MCF 10A (cell line): ENCODE measurements around the gene KIF1C. TPM values are rescaled to one million over a fixed set of nuclear protein-coding genes. Genes with fewer than 3 reads are reported as not detected.
"Not testable (repeated sequence)": the region's sequence is repeated elsewhere in the genome, so short reads cannot be mapped to it uniquely, and the experiment has no call there.

Experiments
- BruUV-seq: library from RNA; stranded (reverse); fragments of 400-500 nt; replicated peaks from 2 replicates; lab custom pipeline; 2021; lab: Mats Ljungman, UMichigan
- CTCF ChIA-PET: fragments of 300-600 bp; sonication (Branson Sonifier 250); formaldehyde crosslinking; extraction: SDS; loops from one replicate; lab custom pipeline; 2021; ENCODE audit warnings: antibody characterized with exemption, inconsistent platforms; lab: Yijun Ruan, JAX
- POLR2A ChIA-PET: fragments of 300-600, 350-650 bp; sonication (Branson Sonifier 250); formaldehyde crosslinking; extraction: SDS; loops from one replicate; lab custom pipeline; 2020; ENCODE audit warnings: antibody characterized with exemption, inconsistent platforms; lab: Yijun Ruan, JAX
- DNase-seq: peaks from one replicate; pipeline ENCODE4 v3.0.0-alpha.2; 2018; ENCODE audit not compliant: unreplicated experiment
- H3K27ac Mint-ChIP-seq: one replicate; pipeline ENCODE4 v1.8.0; 2022; ENCODE audit warnings: mild to moderate bottlenecking, low read depth, mixed read lengths; ENCODE audit not compliant: unreplicated experiment
- H3K27me3 Mint-ChIP-seq: one replicate; pipeline ENCODE4 v1.8.0; 2022; ENCODE audit warnings: mixed read lengths; ENCODE audit not compliant: insufficient read depth, unreplicated experiment
- H3K36me3 Mint-ChIP-seq: one replicate; pipeline ENCODE4 v1.8.0; 2022; ENCODE audit warnings: mild to moderate bottlenecking, moderate library complexity, mixed read lengths; ENCODE audit not compliant: insufficient read depth, unreplicated experiment
- H3K4me1 Mint-ChIP-seq: one replicate; pipeline ENCODE4 v1.8.0; 2022; ENCODE audit warnings: mixed read lengths; ENCODE audit not compliant: insufficient read depth, unreplicated experiment
- H3K4me3 Mint-ChIP-seq: one replicate; pipeline ENCODE4 v1.8.0; 2022; ENCODE audit warnings: mild to moderate bottlenecking, moderate library complexity, mixed read lengths; ENCODE audit not compliant: unreplicated experiment
- H3K9me3 Mint-ChIP-seq: one replicate; pipeline ENCODE4 v1.8.0; 2022; ENCODE audit warnings: mixed read lengths; ENCODE audit not compliant: unreplicated experiment
- intact Hi-C: fragments of 100-400 bp; cut with micrococcal nuclease; formaldehyde crosslinking; loops from 2 replicates; pipeline ENCODE4 v1.14.1; 2022
- total RNA-seq: library from RNA; stranded (reverse); gene quantifications from 2 replicates; pipeline ENCODE4 v1.2.3, GENCODE V29; 2022
- TF ChIP-seq, protein P1 (sequence below): fragments of 200-600 bp; IDR thresholded peaks from one replicate; pipeline ENCODE4 v1.8.0; 2022; ENCODE audit warnings: antibody characterized with exemption, mild to moderate bottlenecking; ENCODE audit not compliant: unreplicated experiment

The KIF1C gene
- total RNA-seq, 1 experiment from 2014 or later: 84.8 TPM

DNA sequence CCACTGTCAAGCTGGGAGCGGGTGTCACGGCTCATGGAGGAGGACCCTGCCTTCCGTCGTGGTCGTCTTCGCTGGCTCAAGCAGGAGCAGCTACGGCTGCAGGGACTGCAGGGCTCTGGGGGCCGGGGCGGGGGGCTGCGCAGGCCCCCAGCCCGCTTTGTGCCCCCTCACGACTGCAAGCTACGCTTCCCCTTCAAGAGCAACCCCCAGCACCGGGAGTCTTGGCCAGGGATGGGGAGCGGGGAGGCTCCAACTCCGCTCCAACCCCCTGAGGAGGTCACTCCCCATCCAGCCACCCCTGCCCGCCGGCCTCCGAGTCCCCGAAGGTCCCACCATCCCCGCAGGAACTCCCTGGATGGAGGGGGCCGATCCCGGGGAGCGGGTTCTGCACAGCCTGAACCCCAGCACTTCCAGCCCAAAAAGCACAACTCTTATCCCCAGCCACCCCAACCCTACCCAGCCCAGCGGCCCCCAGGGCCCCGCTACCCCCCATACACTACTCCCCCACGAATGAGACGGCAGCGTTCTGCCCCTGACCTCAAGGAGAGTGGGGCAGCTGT is 25.9 kb downstream of the KIF1C start:
- CTCF ChIA-PET: no interaction called here

DNA sequence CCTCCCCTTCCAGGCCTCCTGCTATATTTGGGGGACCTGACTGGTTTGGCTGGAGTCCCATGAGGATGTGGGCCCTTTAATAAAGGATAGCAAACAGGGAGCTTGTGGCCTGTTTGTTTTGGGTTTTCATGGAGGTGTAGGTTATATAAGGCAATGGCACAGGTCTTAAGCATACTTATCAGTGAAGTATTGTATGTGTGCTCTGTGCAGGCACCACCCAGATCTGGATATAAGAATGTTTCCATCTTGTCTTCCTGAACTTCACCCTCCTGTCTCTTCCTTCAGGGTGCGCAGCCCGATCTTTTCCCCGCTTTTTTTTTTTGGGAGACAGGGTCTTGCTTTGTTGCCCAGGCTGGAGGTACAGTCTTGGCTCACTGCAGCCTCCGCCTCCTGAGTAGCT is 26.9 kb downstream of the KIF1C start:
- no peaks in the 10 kb centered on the region for H3K9me3 Mint-ChIP-seq
- DNase-seq: no peak
- intact Hi-C loops: no loop called here
- TF ChIP-seq, protein P1, sequence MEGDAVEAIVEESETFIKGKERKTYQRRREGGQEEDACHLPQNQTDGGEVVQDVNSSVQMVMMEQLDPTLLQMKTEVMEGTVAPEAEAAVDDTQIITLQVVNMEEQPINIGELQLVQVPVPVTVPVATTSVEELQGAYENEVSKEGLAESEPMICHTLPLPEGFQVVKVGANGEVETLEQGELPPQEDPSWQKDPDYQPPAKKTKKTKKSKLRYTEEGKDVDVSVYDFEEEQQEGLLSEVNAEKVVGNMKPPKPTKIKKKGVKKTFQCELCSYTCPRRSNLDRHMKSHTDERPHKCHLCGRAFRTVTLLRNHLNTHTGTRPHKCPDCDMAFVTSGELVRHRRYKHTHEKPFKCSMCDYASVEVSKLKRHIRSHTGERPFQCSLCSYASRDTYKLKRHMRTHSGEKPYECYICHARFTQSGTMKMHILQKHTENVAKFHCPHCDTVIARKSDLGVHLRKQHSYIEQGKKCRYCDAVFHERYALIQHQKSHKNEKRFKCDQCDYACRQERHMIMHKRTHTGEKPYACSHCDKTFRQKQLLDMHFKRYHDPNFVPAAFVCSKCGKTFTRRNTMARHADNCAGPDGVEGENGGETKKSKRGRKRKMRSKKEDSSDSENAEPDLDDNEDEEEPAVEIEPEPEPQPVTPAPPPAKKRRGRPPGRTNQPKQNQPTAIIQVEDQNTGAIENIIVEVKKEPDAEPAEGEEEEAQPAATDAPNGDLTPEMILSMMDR: no peak
- H3K27me3 Mint-ChIP-seq: no peaks in the 10 kb centered on the region
- CTCF ChIA-PET: interaction anchor here (0.6 kb wide), 1 partner anchor 165 kb away, joined by 4 read pairs; no protein-coding TSS in a partner anchor
- POLR2A ChIA-PET: no interaction called here
- no peak overlapping the region for H3K27ac Mint-ChIP-seq
- no peak overlapping the region for H3K4me3 Mint-ChIP-seq
- H3K4me1 Mint-ChIP-seq: peaks cover 8% of the 10 kb centered on the region
- BruUV-seq: no TSS peak
- H3K36me3 Mint-ChIP-seq: peaks cover 41% of the 10 kb centered on the region

More for the DNA sequence above, 25.9 kb downstream of the KIF1C start:
- Mint-ChIP-seq H3K4me1 (peaks cover 12% of the 10 kb centered on the region), H3K27me3 (no peaks in the 10 kb centered on the region), H3K4me3 (no peak overlapping the region), H3K9me3 (no peaks in the 10 kb centered on the region), H3K36me3 (peaks cover 48% of the 10 kb centered on the region), H3K27ac (no peak overlapping the region)
- BruUV-seq: no TSS peak
- POLR2A ChIA-PET: no interaction called here
- intact Hi-C loops: no loop called here
- TF ChIP-seq, protein P1: no peak
- DNase-seq: no peak

DNA sequence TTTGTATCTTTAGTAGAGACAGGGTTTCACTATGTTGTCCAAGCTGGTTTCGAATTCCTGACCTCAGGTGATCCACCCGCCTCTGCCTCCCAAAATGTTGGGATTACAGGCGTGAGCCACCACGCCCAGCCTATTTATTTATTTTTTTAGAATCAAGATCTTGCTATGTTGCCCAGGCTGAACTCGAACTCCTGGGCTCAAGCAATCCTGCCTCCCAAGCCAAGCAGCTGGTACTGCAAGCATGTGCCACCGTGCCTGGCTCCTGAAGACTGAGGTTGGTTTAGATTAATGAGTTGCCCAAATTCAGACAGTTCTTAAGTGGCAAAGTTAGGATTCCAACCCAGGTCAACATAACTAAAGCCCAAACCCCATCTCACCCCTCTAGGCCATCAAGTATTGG is 29.5 kb downstream of the KIF1C start:
- peaks cover 14% of the 10 kb centered on the region for H3K36me3 Mint-ChIP-seq
- POLR2A ChIA-PET: interaction anchor here (0.7 to 0.8 kb wide), 3 partner anchors 9 to 349 kb away, joined by 3 read pairs; no protein-coding TSS in a partner anchor
- CTCF ChIA-PET: interaction anchor here (0.6 to 0.7 kb wide), 2 partner anchors 269 to 1412 kb away, joined by 3 to 4 read pairs; no protein-coding TSS in a partner anchor
- no TSS peak for BruUV-seq
- no peaks in the 10 kb centered on the region for H3K9me3 Mint-ChIP-seq
- intact Hi-C loops: no loop called here
- no peak overlapping the region for H3K27ac Mint-ChIP-seq
- H3K27me3 Mint-ChIP-seq: no peaks in the 10 kb centered on the region
- peaks cover 13% of the 10 kb centered on the region for H3K4me1 Mint-ChIP-seq
- DNase-seq: no peak
- TF ChIP-seq, protein P1: no peak
- H3K4me3 Mint-ChIP-seq: no peak overlapping the region

DNA sequence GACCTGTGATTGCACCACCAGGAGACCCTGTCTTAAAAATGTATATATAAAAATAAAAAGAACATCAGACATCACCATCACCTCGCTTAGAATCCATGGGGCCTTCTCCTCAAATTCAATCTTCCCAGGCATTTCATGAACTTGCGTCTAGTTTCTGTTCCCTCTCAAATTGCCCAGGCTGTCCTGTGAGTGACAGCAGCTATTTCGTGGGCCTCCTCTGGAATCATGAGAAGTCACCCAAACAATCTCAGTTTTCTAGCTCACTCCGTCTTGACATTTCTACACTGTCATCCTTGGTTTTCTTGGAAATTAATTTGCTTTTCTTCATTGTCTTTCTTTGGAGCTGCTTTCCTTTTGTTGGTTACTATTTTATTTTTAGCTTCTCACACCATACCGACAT is 30.2 kb downstream of the KIF1C start:
- H3K4me1 Mint-ChIP-seq: peaks cover 13% of the 10 kb centered on the region
- TF ChIP-seq, protein P1: no peak
- H3K27me3 Mint-ChIP-seq: no peaks in the 10 kb centered on the region
- peaks cover 8% of the 10 kb centered on the region for H3K36me3 Mint-ChIP-seq
- ChIA-PET POLR2A (interaction anchor here (0.7 to 0.8 kb wide), 2 partner anchors 9 to 254 kb away, joined by 3 read pairs; no protein-coding TSS in a partner anchor), CTCF (interaction anchor here (0.5 to 0.7 kb wide), 3 partner anchors 17 to 609 kb away, joined by 3 read pairs; no protein-coding TSS in a partner anchor)
- intact Hi-C loops: no loop called here
- no peak for DNase-seq
- no peak overlapping the region for H3K4me3 Mint-ChIP-seq
- no peak overlapping the region for H3K27ac Mint-ChIP-seq
- H3K9me3 Mint-ChIP-seq: no peaks in the 10 kb centered on the region
- BruUV-seq: no TSS peak

DNA sequence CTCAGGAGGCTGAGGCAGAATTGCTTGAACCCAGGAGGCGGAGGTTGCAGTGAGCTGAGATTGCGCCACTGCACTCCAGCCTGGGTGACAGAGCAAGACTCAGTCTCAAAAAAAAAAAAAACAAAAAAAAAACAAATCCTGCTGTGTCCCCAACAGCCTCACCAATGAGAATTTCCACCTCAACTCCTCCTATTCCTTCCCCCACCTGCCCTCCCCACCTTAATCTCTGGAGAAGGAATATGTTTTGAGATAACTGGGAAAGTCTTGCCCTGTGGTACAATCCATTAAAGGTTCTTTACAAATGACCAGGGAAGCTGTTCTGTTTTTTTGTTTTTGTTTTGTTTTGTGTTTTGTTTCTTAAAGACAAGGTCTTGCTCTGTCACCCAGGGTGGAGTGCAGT is 32.4 kb downstream of the KIF1C start:
- ChIA-PET CTCF (interaction anchor here (0.7 to 1.6 kb wide), 7 partner anchors 23 to 222 kb away, joined by 3 to 16 read pairs (median 4); no protein-coding TSS in a partner anchor), POLR2A (interaction anchor here (1.6 kb wide), 1 partner anchor 90 kb away, joined by 5 read pairs; the partner anchor contains the start of genes RNF167 and SLC25A11)
- DNase-seq, H3K27me3 Mint-ChIP-seq, H3K36me3 Mint-ChIP-seq, H3K27ac Mint-ChIP-seq, H3K9me3 Mint-ChIP-seq, BruUV-seq, H3K4me3 Mint-ChIP-seq, intact Hi-C loops: not testable (repeated sequence)
- peaks cover 13% of the 10 kb centered on the region for H3K4me1 Mint-ChIP-seq
